ENCODE results near the gene AMOTL2.

DNA sequence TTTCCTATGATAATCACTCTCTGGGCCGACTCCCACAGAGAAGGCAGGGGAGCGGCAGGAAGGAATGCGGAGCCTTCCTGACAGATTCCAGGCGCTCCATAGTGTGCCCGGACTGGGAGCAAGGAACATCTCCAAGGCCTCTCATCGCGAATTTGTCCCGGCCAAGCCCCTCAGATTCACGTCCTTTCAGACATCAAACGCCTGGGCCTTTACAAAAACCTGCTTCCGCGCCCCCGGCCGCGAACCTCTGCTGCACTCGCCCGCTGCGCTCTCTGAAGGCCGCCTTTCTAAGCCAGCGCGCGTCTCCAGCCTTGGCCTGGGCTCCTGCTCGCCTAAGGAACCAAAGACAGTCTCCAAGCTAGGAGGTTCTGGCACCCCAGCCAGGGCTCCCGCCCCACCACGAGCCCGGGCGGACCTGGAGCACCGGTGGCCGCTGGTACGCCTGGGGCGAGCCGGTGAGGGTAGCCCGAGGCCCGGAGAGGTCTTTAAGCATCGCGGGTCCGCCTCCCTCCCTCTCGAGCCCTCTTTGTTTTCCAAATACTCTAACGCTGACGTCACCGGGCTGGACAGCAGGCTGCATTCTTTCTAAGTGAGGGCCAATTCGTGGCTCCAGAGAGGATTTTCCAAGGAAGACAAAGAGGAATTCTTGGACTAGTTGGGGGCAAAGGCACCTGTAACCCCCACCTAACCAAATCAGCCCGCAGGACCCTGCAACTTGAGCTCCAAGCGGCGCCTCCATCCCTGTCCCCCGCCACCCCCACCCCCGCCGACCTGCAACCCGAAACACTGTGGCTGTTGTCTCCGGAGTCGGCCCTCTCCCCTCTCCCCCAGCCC lies 759 bp downstream of the AMOTL2 start:
- TF ChIP-seq, protein P1, sequence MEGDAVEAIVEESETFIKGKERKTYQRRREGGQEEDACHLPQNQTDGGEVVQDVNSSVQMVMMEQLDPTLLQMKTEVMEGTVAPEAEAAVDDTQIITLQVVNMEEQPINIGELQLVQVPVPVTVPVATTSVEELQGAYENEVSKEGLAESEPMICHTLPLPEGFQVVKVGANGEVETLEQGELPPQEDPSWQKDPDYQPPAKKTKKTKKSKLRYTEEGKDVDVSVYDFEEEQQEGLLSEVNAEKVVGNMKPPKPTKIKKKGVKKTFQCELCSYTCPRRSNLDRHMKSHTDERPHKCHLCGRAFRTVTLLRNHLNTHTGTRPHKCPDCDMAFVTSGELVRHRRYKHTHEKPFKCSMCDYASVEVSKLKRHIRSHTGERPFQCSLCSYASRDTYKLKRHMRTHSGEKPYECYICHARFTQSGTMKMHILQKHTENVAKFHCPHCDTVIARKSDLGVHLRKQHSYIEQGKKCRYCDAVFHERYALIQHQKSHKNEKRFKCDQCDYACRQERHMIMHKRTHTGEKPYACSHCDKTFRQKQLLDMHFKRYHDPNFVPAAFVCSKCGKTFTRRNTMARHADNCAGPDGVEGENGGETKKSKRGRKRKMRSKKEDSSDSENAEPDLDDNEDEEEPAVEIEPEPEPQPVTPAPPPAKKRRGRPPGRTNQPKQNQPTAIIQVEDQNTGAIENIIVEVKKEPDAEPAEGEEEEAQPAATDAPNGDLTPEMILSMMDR (IDR thresholded peaks at IDR 0.05) = no peak
- peak; percentile 39 to 60 (median 42) for TF ChIP-seq POLR2A (IDR thresholded peaks at IDR 0.05)
